HG03442 (cell line): ENCODE data around the gene TMEM215.

Experiments
- ATAC-seq: cut with Tn5 transposase; IDR thresholded peaks from one replicate; pipeline ENCODE4 v1.9.1; 2021; ENCODE audit warnings: mild to moderate bottlenecking, moderate library complexity; ENCODE audit not compliant: unreplicated experiment

The TMEM215 gene

GRCh38 chr9:32832346-32832745 is 49.0 kb downstream of the TMEM215 start:
- no peak for ATAC-seq
